SH-SY5Y (cell line): ENCODE results near the gene ZFHX3.

Source experiments
- GATA2 ChIP-seq: IDR thresholded peaks from 2 replicates; pipeline ENCODE4 v1.6.1; 2011; ENCODE audit warnings: mild to moderate bottlenecking, low read depth, low read length
- GATA3 ChIP-seq: IDR thresholded peaks from 2 replicates; pipeline ENCODE4 v1.6.1; 2011; ENCODE audit warnings: low read depth, mild to moderate bottlenecking, low read length, moderate library complexity

The ZFHX3 gene

DNA sequence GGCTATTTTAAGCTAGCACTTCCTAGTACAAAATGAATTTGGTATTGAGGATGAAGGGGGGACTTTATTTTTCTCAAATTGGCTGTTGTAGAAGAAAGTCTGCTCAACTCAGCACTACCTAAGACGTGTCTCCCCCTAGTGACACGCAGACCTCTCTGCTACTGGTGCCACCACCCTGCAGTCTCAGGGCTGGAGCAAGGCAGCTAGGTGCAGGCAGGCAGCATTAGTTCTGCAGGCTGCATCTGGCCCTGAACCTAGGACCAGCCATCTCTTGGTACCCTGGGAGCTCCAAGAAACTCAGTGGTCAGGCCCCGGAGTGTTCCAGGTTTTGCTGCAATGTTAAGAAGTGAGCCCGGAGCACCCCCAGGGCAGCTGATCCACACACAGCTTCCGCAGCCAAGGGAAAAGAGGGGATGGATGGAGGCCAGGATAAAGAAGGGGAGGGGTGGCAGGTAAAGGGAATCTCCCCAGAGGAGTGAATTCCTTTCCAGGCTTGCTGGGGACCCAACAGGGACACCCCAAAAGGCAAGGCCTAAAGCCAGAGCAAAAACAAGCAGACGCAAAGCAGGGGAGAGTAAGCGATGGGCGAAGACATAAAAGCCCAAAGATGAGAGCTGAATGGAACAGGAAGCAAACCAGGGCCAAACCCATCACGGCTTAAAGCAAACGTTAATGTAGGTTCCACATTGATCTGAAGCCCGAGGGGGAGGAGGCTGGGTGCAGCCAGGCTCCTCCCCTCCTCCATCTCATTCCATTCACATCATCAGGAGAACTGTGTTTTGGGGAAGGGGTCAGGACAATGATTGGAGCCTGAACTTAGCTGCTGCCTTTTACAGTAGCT is 200.5 kb downstream of the ZFHX3 start:
- TF ChIP-seq GATA3: no peak
- no peak for TF ChIP-seq GATA2

GRCh38 chr16:72846594-72846993 is 201.3 kb downstream of the ZFHX3 start:
- peak; percentile 53 for TF ChIP-seq GATA3
- peak; percentile 79 for TF ChIP-seq GATA2

GRCh38 chr16:72845322-72846020 is 202.5 kb downstream of the ZFHX3 start:
- TF ChIP-seq GATA2: no peak
- no peak for TF ChIP-seq GATA3

DNA sequence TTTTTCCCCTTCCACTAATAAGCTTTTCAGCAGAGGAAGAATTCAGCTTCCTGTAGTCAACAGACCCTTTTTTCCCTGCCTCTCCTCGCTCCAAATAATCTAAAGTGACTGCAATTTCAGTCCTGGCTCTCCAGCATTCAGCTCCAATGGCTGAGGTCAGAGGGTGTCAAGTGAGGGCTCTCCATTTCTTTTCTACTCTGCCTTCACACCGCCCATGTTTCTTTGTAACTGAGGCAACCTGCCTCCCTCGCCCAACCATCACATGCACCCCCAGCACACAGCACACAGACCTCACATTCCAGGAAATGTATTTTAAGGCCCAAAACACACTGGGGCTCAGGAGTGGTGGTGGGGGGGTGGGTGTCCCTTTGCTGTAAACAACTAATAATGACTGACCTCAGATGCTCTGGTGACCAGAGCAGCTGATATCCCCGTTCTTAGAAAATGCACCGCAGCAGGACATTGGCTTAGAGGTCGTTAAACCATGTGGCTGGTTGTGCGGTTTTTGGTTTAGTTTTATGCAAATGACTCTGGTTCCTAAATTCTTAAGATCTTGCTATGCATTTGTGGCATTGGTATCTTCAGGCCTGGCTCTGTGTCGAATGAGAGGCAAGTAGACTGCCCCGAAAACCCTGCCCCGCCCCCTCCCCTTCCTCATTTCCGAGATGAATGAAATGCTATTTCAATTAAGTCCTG is 203.6 kb downstream of the ZFHX3 start:
- TF ChIP-seq GATA2 (no peak), GATA3 (no peak)

GRCh38 chr16:72841506-72841905 is 206.4 kb downstream of the ZFHX3 start:
- TF ChIP-seq GATA3 (no peak), GATA2 (no peak)

DNA sequence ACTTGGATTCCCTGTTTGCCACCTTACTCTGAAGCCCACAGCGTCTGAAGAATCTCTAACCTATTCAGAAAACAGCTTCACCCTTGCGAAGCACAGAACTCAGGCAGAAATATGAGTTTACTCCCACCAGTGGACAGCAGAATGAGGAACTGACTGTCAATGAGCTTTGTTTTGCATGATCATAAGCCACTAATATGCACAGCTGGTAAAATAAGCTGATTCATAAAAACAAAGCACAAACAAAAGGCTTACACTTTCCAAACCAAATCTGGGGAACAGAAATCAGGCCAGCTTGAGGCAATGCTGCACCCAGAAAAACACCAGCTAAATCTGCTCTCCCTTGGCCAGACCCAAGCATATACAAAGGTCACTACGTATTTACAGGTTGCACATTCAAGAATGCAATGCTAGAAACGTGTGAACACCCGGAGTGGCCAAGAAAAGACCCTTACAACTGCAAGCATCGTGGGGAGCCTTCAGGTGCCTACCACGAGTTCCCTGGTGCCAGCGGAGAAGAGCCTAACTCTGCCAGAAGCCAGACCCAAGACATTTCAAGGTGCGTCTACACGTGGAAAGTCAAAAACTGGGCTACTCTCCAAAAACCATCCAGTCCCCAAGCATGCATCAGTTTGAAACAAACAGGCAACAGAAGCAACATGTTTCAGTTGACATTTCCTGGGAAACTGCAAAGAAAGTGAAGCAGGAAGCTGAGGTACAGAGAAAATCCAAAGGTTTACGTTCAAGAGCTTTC is 207.1 kb downstream of the ZFHX3 start:
- TF ChIP-seq GATA3: no peak
- no peak for TF ChIP-seq GATA2

DNA sequence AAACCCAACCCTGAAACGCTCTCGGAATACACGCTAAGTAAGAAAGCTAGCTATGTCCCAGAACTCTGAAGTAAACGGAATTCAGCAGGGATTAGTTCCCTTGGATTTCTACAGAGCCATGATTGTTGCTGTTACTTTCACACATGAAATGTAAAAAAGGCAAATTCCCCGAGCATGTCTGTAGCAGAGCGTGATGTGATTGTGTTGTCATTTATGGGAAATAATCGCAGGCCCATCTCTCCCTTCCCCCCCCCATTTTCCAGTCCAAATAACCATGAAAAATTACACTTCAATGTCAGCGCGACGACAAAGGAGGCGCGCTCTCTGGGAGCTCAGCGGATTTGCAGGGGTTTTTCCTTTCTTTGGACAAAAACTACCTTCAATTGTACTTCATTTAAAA is 209.0 kb downstream of the ZFHX3 start:
- no peak for TF ChIP-seq GATA3
- no peak for TF ChIP-seq GATA2

DNA sequence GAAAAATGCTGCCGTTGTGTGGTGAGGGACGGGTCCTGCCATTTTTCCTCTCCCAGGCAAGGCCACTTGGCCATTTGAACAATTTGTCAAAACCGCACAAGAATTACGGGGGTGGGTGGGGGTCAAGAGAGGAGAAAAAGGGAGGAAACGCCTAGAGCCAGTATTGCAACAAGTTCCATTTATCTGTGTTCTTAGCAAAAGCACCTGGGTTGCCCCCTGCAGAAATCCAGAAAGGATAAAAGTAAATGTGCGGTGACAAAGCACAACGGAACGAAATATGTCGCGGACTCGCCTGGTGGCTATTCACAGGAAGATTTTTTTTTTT is 209.4 kb downstream of the ZFHX3 start:
- TF ChIP-seq GATA3: no peak
- no peak for TF ChIP-seq GATA2

- TF ChIP-seq GATA2 (no peak), GATA3 (no peak)
These were observed 209.9 kb downstream of the ZFHX3 start for GRCh38 chr16:72837846-72838585.

DNA sequence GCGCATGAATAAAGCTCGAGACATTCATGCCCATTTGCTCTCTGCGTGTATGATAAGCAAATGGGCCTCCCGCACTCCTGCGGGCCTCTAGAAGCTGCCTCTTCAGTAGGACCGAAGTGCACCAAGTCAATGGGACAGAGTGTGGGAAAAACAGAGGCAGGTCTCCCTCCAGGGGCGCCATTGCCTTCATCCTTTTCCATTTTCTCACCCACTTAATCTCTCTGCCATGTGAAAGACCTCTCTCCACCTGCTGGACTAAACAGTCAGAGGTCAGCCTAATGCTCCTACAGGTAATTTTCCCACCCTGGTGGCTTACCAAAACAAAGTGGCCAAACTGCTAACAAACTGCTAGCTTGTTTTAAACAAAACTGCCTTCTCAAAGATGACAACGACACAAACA is 210.9 kb downstream of the ZFHX3 start:
- TF ChIP-seq GATA3 (no peak), GATA2 (no peak)

GRCh38 chr16:72836181-72836580 is 211.7 kb downstream of the ZFHX3 start:
- no peak for TF ChIP-seq GATA3
- TF ChIP-seq GATA2: no peak

DNA sequence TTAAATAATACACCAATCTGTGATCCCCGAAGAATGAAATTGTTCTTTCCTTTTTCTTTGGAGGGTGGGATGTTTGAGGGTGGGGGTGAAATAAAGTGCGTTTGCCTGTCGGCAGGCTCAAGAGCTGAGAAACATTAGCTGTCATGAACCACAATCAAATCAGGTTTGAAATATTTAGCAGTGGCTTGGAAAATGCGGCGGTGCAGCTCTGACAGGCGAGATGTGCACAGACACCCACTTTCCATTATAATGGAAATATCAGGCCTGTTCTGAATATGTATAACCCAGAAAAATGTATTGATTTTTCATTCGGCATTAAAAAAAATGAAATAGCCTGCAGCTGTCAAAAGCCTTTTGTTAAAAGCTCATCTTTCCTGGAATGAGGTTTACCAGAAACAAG is 212.8 kb downstream of the ZFHX3 start:
- TF ChIP-seq GATA3: no peak
- TF ChIP-seq GATA2: no peak

- TF ChIP-seq GATA2: no peak
- TF ChIP-seq GATA3: no peak
These were observed 213.4 kb downstream of the ZFHX3 start for GRCh38 chr16:72834499-72834898.
